ENCODE data around the gene COPE.

The COPE gene

DNA sequence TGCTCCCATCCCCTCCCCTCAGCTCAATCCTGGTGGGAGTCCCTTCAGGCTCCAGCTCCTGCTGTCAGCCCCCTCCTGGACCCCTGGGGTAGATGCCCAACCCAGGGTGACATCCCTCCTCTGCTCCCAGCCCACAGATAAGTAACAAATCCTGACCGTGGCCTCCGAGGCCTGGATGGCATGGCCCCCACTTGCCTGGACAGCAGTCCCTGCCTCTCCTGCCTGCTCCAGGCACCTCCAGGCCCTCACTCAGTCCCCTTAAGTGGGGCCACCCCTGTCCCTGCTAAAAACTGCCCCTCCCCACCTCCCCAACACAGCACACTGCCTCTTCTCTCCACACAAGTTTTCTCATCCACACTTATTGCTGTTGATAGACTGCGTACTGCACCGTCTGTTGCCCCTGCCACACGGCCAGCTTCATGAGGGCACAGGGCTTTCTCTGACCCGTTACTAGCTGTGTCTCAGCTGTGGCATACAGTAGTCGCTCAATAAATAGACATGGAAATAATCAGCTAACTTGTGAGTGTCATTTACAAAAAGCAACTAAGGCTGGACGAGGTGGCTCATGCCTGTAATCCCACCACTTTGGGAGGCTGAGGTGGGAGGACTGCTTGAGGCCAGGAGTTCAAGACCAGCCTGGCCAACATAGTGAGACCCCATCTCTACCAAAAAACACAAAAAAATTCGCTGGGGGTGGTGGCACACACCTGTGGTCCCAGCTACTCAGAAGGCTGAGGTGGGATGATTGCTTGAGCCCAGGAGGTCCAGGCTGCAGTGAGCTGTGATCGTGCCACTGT, 29.0 kb downstream of the COPE start:
- Histone ChIP-seq H3K4me1 (ENCODE audit: low read length) (no peaks in the 10 kb centered on the region), H3K4me3 (ENCODE audit: low read length) (no peak overlapping the region), H3K27ac (ENCODE audit: low read length) (no peak overlapping the region), H3K4me2 (ENCODE audit: low read length) (no peak overlapping the region), H3K36me3 (replicated peaks; ENCODE audit: low read depth, low read length) (no peaks in the 10 kb centered on the region), H3K79me2 (ENCODE audit: low read length) (no peaks in the 10 kb centered on the region), H3K9ac (ENCODE audit: low read length) (no peak overlapping the region), H3K9me3 (ENCODE audit: insufficient read depth, low read length) (no peaks in the 10 kb centered on the region; the same call in 1 of the 2 replicates), H3K27me3 (ENCODE audit: low read depth, low read length) (no peaks in the 10 kb centered on the region), H4K20me1 (ENCODE audit: insufficient read depth, low read length) (no peaks in the 10 kb centered on the region), H2AFZ (ENCODE audit: low read depth, low read length) (no peak overlapping the region)
- TF ChIP-seq, protein P1, sequence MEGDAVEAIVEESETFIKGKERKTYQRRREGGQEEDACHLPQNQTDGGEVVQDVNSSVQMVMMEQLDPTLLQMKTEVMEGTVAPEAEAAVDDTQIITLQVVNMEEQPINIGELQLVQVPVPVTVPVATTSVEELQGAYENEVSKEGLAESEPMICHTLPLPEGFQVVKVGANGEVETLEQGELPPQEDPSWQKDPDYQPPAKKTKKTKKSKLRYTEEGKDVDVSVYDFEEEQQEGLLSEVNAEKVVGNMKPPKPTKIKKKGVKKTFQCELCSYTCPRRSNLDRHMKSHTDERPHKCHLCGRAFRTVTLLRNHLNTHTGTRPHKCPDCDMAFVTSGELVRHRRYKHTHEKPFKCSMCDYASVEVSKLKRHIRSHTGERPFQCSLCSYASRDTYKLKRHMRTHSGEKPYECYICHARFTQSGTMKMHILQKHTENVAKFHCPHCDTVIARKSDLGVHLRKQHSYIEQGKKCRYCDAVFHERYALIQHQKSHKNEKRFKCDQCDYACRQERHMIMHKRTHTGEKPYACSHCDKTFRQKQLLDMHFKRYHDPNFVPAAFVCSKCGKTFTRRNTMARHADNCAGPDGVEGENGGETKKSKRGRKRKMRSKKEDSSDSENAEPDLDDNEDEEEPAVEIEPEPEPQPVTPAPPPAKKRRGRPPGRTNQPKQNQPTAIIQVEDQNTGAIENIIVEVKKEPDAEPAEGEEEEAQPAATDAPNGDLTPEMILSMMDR (IDR thresholded peaks at IDR 0.05; ENCODE audit: low read depth, low read length): no peak
- no peak for TF ChIP-seq EZH2phosphoT487 (IDR thresholded peaks at IDR 0.05; ENCODE audit: low read depth)

DNA sequence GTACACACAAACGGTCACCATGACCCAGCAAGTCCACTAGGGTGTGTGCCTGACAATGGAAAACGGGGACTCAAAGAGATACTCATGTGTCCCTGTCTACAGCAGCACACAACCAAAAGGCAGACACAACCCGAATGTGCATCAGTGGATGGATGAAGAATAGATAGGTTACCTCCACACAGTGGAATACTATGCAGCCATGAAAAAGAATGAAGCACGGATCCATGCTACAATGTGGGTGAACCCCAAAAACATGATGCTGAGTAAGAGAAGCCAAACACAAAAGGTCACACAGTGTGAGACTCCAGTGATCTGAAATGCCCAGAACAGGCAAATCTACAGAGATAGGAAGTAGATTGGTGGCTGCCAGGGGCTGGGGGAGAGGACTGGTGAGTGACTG, 32.2 kb downstream of the COPE start:
- Histone ChIP-seq H3K79me2 (ENCODE audit: low read length) (no peaks in the 10 kb centered on the region), H3K4me1 (ENCODE audit: low read length) (no peaks in the 10 kb centered on the region), H3K9me3 (ENCODE audit: insufficient read depth, low read length) (no peaks in the 10 kb centered on the region; the same call in 1 of the 2 replicates), H3K4me2 (ENCODE audit: low read length) (no peak overlapping the region), H2AFZ (ENCODE audit: low read depth, low read length) (no peak overlapping the region), H4K20me1 (ENCODE audit: insufficient read depth, low read length) (no peaks in the 10 kb centered on the region), H3K4me3 (ENCODE audit: low read length) (no peak overlapping the region), H3K9ac (ENCODE audit: low read length) (no peak overlapping the region), H3K27me3 (ENCODE audit: low read depth, low read length) (no peaks in the 10 kb centered on the region), H3K27ac (ENCODE audit: low read length) (no peak overlapping the region), H3K36me3 (replicated peaks; ENCODE audit: low read depth, low read length) (no peaks in the 10 kb centered on the region)
- TF ChIP-seq, protein P1 (IDR thresholded peaks at IDR 0.05; ENCODE audit: low read depth, low read length): no peak
- TF ChIP-seq EZH2phosphoT487 (IDR thresholded peaks at IDR 0.05; ENCODE audit: low read depth): no peak

DNA sequence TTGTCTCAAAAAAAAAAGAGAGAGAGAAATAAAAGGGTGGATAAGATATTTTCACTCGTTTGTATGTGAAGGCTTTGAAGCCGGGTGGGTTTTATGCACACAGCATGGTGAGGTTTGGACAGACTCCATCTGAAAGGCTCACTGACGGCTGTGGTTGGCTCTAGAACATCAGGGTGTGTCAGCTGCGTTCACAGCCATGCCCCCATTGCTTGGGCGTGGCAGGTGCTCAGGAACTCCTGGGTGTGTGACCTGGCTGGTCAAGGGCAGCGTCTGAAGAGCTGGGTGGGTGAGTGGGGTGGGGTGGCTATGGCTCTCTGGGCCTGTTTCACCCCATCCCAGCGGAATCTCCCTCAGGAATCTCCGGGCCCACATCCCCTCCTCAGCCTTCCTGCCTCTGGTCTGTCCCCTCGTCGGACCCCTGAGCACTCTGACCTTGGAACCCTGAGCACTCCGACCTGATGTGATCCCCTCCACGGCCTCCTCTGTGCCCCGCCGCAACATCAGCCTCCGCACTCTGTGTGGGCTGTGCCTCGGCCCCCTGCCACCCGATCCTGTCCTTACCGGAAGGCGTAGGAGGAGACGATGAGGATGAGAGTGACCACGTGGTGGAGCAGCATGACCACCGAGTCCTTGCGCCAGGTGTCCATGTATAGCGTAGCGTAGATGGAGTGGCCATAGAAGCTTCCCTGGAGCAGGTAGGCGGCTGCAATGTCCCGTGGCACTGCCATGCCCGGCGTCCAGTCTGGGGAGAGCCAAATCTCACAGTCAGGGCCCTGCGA, 35.5 kb downstream of the COPE start:
- H4K20me1 ChIP-seq (ENCODE audit: insufficient read depth, low read length): no peaks in the 10 kb centered on the region
- no peak overlapping the region for H3K9ac ChIP-seq (ENCODE audit: low read length)
- H3K4me1 ChIP-seq (ENCODE audit: low read length): no peaks in the 10 kb centered on the region
- H3K79me2 ChIP-seq (ENCODE audit: low read length): no peaks in the 10 kb centered on the region
- H2AFZ ChIP-seq (ENCODE audit: low read depth, low read length): no peak overlapping the region
- no peak overlapping the region for H3K4me3 ChIP-seq (ENCODE audit: low read length)
- no peak overlapping the region for H3K27ac ChIP-seq (ENCODE audit: low read length)
- no peak overlapping the region for H3K4me2 ChIP-seq (ENCODE audit: low read length)
- no peaks in the 10 kb centered on the region; the same call in 1 of the 2 replicates for H3K9me3 ChIP-seq (ENCODE audit: insufficient read depth, low read length)
- no peaks in the 10 kb centered on the region for H3K27me3 ChIP-seq (ENCODE audit: low read depth, low read length)
- TF ChIP-seq EZH2phosphoT487 (IDR thresholded peaks at IDR 0.05; ENCODE audit: low read depth): no peak
- TF ChIP-seq, protein P1 (IDR thresholded peaks at IDR 0.05; ENCODE audit: low read depth, low read length): no peak
- no peaks in the 10 kb centered on the region for H3K36me3 ChIP-seq (replicated peaks; ENCODE audit: low read depth, low read length)

DNA sequence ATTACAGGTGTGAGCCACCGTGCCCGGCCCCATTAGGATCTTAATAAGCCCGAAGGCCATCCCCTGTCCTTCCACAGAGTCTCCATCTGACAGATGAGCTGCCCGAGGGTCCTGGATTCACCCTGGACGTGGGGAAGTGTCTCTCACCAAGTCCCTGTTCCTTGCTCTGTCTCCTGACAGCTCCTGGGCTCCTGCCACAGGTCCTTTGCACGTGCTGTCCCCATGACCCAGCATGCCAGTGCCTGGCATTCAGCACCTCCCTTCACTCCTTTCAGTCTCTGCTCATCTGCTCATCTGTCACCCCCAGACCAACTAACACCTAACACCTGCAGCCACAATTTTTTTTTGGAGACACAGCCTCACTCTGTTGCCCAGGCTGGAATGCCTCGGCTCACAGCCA, 37.7 kb downstream of the COPE start:
- no peaks in the 10 kb centered on the region for H4K20me1 ChIP-seq (ENCODE audit: insufficient read depth, low read length)
- no peak overlapping the region for H3K4me3 ChIP-seq (ENCODE audit: low read length)
- no peaks in the 10 kb centered on the region for H3K79me2 ChIP-seq (ENCODE audit: low read length)
- no peak overlapping the region for H3K27ac ChIP-seq (ENCODE audit: low read length)
- H3K36me3 ChIP-seq (replicated peaks; ENCODE audit: low read depth, low read length): peaks cover 5% of the 10 kb centered on the region
- no peak overlapping the region for H3K4me2 ChIP-seq (ENCODE audit: low read length)
- TF ChIP-seq, protein P1 (IDR thresholded peaks at IDR 0.05; ENCODE audit: low read depth, low read length): no peak
- TF ChIP-seq EZH2phosphoT487 (IDR thresholded peaks at IDR 0.05; ENCODE audit: low read depth): no peak
- no peaks in the 10 kb centered on the region for H3K27me3 ChIP-seq (ENCODE audit: low read depth, low read length)
- H2AFZ ChIP-seq (ENCODE audit: low read depth, low read length): no peak overlapping the region
- H3K4me1 ChIP-seq (ENCODE audit: low read length): no peaks in the 10 kb centered on the region
- H3K9me3 ChIP-seq (ENCODE audit: insufficient read depth, low read length): no peaks in the 10 kb centered on the region
- H3K9ac ChIP-seq (ENCODE audit: low read length): no peak overlapping the region

All from OCI-LY3 (cell line).